Hematopoietic multipotent progenitor cell treated with erythropoietin and hydrocortisone succinate and interleukin-3 and kit ligand, for 17 days (in vitro differentiated cells): ENCODE results near the gene RPP25.
A peak's percentile ranks its signal among the peaks of the same experiment; 100 is the strongest.

Experiments used
- DNase-seq: peaks from one replicate; pipeline ENCODE4 v3.0.0-alpha.2; 2015; ENCODE audit warnings: low spot score

RPP25 gene

GRCh38 chr15:74956648-74957475, at the start of gene RPP25:
TSS of gene RPP25 (minus strand) at chr15:74956772. CDS start at chr15:74956583, 189 bp downstream.
- DNase-seq = no peak

GRCh38 chr15:75002398-75002797, 45.8 kb upstream of the RPP25 start:
- no peak for DNase-seq

GRCh38 chr15:75001310-75001709, 44.7 kb upstream of the RPP25 start:
- no peak for DNase-seq

GRCh38 chr15:74997543-74997942, 41.0 kb upstream of the RPP25 start:
- DNase-seq = no peak

- no peak for DNase-seq
These were observed 40.6 kb upstream of the RPP25 start for GRCh38 chr15:74997141-74997540.

- no peak for DNase-seq
These were observed 39.5 kb upstream of the RPP25 start for GRCh38 chr15:74995779-74996765.

- peak; percentile 17 for DNase-seq
These were observed 38.7 kb upstream of the RPP25 start, which contains the start of gene SCAMP5 for GRCh38 chr15:74995182-74995778. TSS of gene SCAMP5 (plus strand) at chr15:74995563. CDS start at chr15:75011840, 16,277 bp downstream.

- DNase-seq = no peak
These were observed 38.1 kb upstream of the RPP25 start for GRCh38 chr15:74994685-74995084.

GRCh38 chr15:74994236-74994635, 37.7 kb upstream of the RPP25 start:
- no peak for DNase-seq

GRCh38 chr15:74992619-74993018, 36.0 kb upstream of the RPP25 start:
- DNase-seq = no peak

GRCh38 chr15:74989527-74989926, 33.0 kb upstream of the RPP25 start:
- DNase-seq = no peak

GRCh38 chr15:74988007-74988800, 31.6 kb upstream of the RPP25 start:
- DNase-seq = no peak

- DNase-seq = no peak
These were observed 27.2 kb upstream of the RPP25 start for GRCh38 chr15:74983725-74984231.

GRCh38 chr15:74982183-74982582, 25.6 kb upstream of the RPP25 start:
- DNase-seq = no peak

- no peak for DNase-seq
These were observed 21.9 kb upstream of the RPP25 start for GRCh38 chr15:74978503-74978902.

GRCh38 chr15:74978077-74978476, 21.5 kb upstream of the RPP25 start:
- no peak for DNase-seq

GRCh38 chr15:74977599-74977998, 21.0 kb upstream of the RPP25 start:
- DNase-seq = no peak

GRCh38 chr15:74976159-74976558, 19.6 kb upstream of the RPP25 start:
- DNase-seq = no peak

GRCh38 chr15:74967670-74968069, 11.1 kb upstream of the RPP25 start:
- no peak for DNase-seq

- DNase-seq = no peak
These were observed 8.2 kb upstream of the RPP25 start for GRCh38 chr15:74964794-74965193.

- no peak for DNase-seq
These were observed 6.6 kb upstream of the RPP25 start for GRCh38 chr15:74963213-74963612.
